ENCODE results near the gene GRPEL1. TPM values are rescaled to one million over a fixed set of nuclear protein-coding genes. Genes with fewer than 3 reads are reported as not detected.

Gene GRPEL1
- total RNA-seq, 2 experiments from 2014 or later = 27.4 to 43.7 TPM

- no peaks in the 10 kb centered on the region for H3K79me2 ChIP-seq (ENCODE audit: insufficient read depth, low read depth, low read length)
- H2AFZ ChIP-seq (ENCODE audit: low read length) = no peak overlapping the region
- H3K4me2 ChIP-seq (ENCODE audit: low read length) = no peak overlapping the region
- ChIA-PET POLR2A (no interaction called here), CTCF (ENCODE audit: unreplicated experiment) (no interaction called here)
- no peaks in the 10 kb centered on the region for H3K9me2 ChIP-seq (ENCODE audit: insufficient read depth, low read length)
- no peaks in the 10 kb centered on the region for H3K9me3 ChIP-seq (ENCODE audit: low read length)
- peaks cover 39% of the 10 kb centered on the region for H3K36me3 ChIP-seq (ENCODE audit: insufficient read depth, low read length)
- H3K4me3 ChIP-seq (ENCODE audit: low read depth, low read length, poor library complexity, severe bottlenecking) = no peak overlapping the region
- H4K20me1 ChIP-seq (ENCODE audit: insufficient read depth, low read length) = no peaks in the 10 kb centered on the region
- no TSS peak for BruUV-seq (replicated peaks)
- H3K4me1 ChIP-seq (ENCODE audit: insufficient read depth, low read length, poor library complexity, severe bottlenecking) = no peaks in the 10 kb centered on the region
- no peak for TF ChIP-seq EZH2phosphoT487 (IDR thresholded peaks at IDR 0.05; ENCODE audit: borderline replicate concordance, low read depth, low read length)
- TF ChIP-seq CTCF (conservative IDR thresholded peaks at IDR 0.05; ENCODE audit: low read length) = no peak
- intact Hi-C loops (cut with micrococcal nuclease; ENCODE audit: unreplicated experiment) = no loop called here
- no peak overlapping the region for H3K27ac ChIP-seq (ENCODE audit: low read depth, low read length, poor library complexity, severe bottlenecking)
- DNase-seq (ENCODE audit: low spot score) = no peak
These were observed 47.6 kb downstream of the GRPEL1 start for GRCh38 chr4:7020290-7020689.

- Histone ChIP-seq H4K20me1 (ENCODE audit: insufficient read depth, low read length) (no peaks in the 10 kb centered on the region), H3K4me2 (ENCODE audit: low read length) (no peak overlapping the region), H3K79me2 (ENCODE audit: insufficient read depth, low read depth, low read length) (no peaks in the 10 kb centered on the region), H3K36me3 (ENCODE audit: insufficient read depth, low read length) (peaks cover 42% of the 10 kb centered on the region), H3K9me3 (ENCODE audit: low read length) (no peaks in the 10 kb centered on the region), H3K9me2 (ENCODE audit: insufficient read depth, low read length) (no peaks in the 10 kb centered on the region), H3K27ac (ENCODE audit: low read depth, low read length, poor library complexity, severe bottlenecking) (no peak overlapping the region), H2AFZ (ENCODE audit: low read length) (no peak overlapping the region), H3K4me3 (ENCODE audit: low read depth, low read length, poor library complexity, severe bottlenecking) (no peak overlapping the region), H3K4me1 (ENCODE audit: insufficient read depth, low read length, poor library complexity, severe bottlenecking) (peaks cover 4% of the 10 kb centered on the region)
- DNase-seq (ENCODE audit: low spot score) = no peak
- ChIA-PET POLR2A (no interaction called here), CTCF (ENCODE audit: unreplicated experiment) (no interaction called here)
- TF ChIP-seq CTCF (conservative IDR thresholded peaks at IDR 0.05; ENCODE audit: low read length) (no peak), EZH2phosphoT487 (IDR thresholded peaks at IDR 0.05; ENCODE audit: borderline replicate concordance, low read depth, low read length) (no peak)
- BruUV-seq (replicated peaks) = no TSS peak
- intact Hi-C loops (cut with micrococcal nuclease; ENCODE audit: unreplicated experiment) = no loop called here
These were observed 48.5 kb downstream of the GRPEL1 start for GRCh38 chr4:7019367-7019766.

- Histone ChIP-seq H3K4me1 (ENCODE audit: insufficient read depth, low read length, poor library complexity, severe bottlenecking) (peaks cover 15% of the 10 kb centered on the region), H3K4me3 (ENCODE audit: low read depth, low read length, poor library complexity, severe bottlenecking) (no peak overlapping the region), H3K9me3 (ENCODE audit: low read length) (no peaks in the 10 kb centered on the region), H3K36me3 (ENCODE audit: insufficient read depth, low read length) (peaks cover 48% of the 10 kb centered on the region), H3K9me2 (ENCODE audit: insufficient read depth, low read length) (no peaks in the 10 kb centered on the region), H2AFZ (ENCODE audit: low read length) (no peak overlapping the region), H3K4me2 (ENCODE audit: low read length) (no peak overlapping the region), H3K79me2 (ENCODE audit: insufficient read depth, low read depth, low read length) (no peaks in the 10 kb centered on the region), H4K20me1 (ENCODE audit: insufficient read depth, low read length) (no peaks in the 10 kb centered on the region), H3K27ac (ENCODE audit: low read depth, low read length, poor library complexity, severe bottlenecking) (no peak overlapping the region)
- POLR2A ChIA-PET = interaction anchor here (0.6 kb wide), 1 partner anchor 1975 kb away, joined by 3 read pairs; no protein-coding TSS in a partner anchor
- CTCF ChIA-PET (ENCODE audit: unreplicated experiment) = no interaction called here
- TF ChIP-seq EZH2phosphoT487 (IDR thresholded peaks at IDR 0.05; ENCODE audit: borderline replicate concordance, low read depth, low read length) = no peak
- no peak for TF ChIP-seq CTCF (conservative IDR thresholded peaks at IDR 0.05; ENCODE audit: low read length)
- DNase-seq (ENCODE audit: low spot score) = no peak
- no TSS peak for BruUV-seq (replicated peaks)
- intact Hi-C loops (cut with micrococcal nuclease; ENCODE audit: unreplicated experiment) = no loop called here
These were observed 49.6 kb downstream of the GRPEL1 start for GRCh38 chr4:7018281-7018680.

All from OCI-LY7 (cell line).